Vagina (tissue), 2 donors: ENCODE measurements around the gene GCHFR.

ENCODE experiments used
- CTCF ChIP-seq, 3 experiments: fragments of 450-650 bp in 2 of 3; fragments of 200-600 bp in 1 of 3; sonication (generic) in 1 of 3; IDR thresholded peaks; one replicate each; pipeline ENCODE4 v1.5.1; 2017 to 2019; ENCODE audit warnings: antibody characterized with exemption in 3 of 3, mild to moderate bottlenecking in 2 of 3, moderate library complexity in 2 of 3
- POLR2A ChIP-seq, 2 donors: fragments of 450-650 bp; IDR thresholded peaks; one replicate each; pipeline ENCODE4 v1.6.1; 2017; ENCODE audit warnings: antibody characterized with exemption in 2 of 2, mild to moderate bottlenecking in 2 of 2, moderate library complexity in 2 of 2

DNA sequence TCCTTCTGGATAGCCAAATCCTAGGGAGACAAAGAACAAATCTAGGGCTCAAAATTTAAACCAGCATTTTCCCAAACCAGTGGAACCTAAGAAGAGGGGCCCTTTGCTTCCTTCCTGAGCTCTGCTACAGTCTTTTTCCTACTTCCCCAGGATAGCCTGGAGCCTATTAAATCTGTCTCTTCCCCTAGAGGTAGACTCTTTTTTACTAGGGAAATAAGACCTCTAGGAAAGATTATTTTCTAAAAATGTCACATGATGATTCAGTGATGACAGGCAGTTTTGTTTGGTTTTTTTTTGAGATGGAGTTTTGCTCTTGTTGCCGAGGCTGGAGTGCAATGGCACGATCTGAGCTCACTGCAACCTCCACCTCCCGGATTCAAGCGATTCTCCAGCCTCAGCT lies 27.3 kb upstream of the GCHFR start:
- TF ChIP-seq CTCF (IDR thresholded peaks at IDR 0.05), result no peak
- TF ChIP-seq POLR2A (IDR thresholded peaks at IDR 0.05), result no peak
